Muscle of arm (tissue), 12 donors: ENCODE data around the gene POP4. TPM values are rescaled to one million over a fixed set of nuclear protein-coding genes. Genes with fewer than 3 reads are reported as not detected.
"Not testable (repeated sequence)": the region's sequence is repeated elsewhere in the genome, so short reads cannot be mapped to it uniquely, and the experiment has no call there.

Experiments
- DNase-seq: peaks from one replicate; pipeline ENCODE4 v3.0.0-alpha.2; 2013
- polyA plus RNA-seq, 12 donors: library from polyadenylated mRNA; unstranded; fragments of 120-200 nt; gene quantifications; one replicate each; pipeline ENCODE4 v1.2.1, GENCODE V29; 2013; ENCODE audit not compliant: insufficient read length in 12 of 12

The POP4 gene
- polyA plus RNA-seq, 12 donors: 25.1 to 52.3 (median 44.1) TPM; not detected in 1

GRCh38 chr19:29609636-29610035, 3.6 kb downstream of the POP4 start:
- no peak for DNase-seq

DNA sequence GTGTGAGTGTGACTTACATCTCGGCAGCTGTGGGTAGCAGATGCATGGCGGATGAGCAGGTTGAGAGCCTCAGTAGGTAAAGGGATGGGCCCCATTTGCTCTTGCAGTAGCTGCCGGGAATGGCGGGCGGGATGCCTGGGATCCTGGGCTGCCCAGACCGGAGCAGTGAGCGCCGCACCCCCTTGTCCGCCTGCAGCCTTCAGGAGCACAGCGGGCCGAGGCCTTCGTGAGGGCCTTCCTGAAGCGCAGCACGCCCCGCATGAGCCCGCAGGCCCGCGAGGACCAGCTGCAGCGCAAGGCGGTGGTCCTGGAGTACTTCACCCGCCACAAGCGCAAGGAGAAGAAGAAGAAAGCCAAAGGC, 4.1 kb downstream of the POP4 start:
- no peak for DNase-seq

- DNase-seq: peak; percentile 79
Measured at GRCh38 chr19:29610574-29611271, 4.6 kb downstream of the POP4 start.

GRCh38 chr19:29612121-29612520, 6.0 kb downstream of the POP4 start:
- no peak for DNase-seq

DNA sequence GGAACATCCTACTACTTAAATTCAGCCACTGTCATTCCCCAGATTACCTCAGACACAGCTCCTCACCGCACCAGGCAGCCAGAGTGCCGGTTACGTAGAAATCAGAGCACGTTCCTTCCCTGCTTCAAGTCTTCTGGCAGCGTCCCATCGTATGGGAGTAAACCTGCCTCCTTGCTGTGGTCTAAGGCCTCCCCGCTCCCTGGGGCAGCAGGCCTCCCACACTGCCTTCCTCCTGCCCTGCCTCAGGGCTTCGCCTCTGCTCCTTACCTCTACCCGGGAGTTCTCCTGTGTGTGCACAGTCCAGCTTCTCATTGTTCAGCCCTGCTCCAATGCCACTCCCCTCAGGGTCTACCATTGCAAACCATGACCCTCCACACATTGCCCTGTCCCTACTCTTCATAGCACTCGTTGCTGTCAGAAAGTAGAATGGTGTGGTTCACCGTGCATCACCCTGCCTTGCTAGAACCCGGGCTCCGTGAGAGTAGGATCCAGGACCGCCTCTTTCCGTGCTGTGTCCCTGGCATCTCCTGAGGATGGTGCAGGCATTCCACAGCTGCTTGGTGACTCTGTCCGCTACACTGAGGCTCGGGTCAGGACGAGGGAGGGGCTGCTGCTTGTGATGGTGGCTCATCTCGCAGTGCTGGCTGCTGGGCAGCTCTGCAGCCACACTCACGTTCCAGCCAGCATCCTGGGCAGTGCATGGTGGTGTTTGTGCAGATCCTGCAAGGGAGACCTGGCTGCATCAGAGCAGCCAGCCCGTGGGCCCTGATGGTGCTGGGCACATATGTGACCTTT, 6.9 kb downstream of the POP4 start:
- DNase-seq: no peak

DNA sequence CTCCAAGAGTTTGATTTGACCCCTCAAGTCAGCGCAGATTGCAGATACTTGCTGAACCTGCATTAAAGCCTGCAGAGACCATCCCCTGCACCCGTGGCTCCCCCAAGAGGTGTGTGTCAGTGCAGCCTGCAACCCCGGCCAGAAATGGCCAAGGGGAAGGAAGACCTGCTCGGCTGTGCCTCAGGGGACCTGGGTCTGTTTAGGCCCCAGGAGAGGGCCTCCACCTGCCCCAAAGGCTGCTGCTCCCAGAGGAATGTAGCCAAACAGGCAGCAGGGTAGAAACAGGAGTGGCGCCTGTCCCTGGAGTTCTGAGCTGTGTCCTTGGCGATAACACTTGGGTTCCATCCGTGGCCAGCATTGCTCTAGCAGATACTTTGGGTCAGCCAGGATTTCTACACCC, 8.0 kb downstream of the POP4 start:
- DNase-seq: no peak

DNA sequence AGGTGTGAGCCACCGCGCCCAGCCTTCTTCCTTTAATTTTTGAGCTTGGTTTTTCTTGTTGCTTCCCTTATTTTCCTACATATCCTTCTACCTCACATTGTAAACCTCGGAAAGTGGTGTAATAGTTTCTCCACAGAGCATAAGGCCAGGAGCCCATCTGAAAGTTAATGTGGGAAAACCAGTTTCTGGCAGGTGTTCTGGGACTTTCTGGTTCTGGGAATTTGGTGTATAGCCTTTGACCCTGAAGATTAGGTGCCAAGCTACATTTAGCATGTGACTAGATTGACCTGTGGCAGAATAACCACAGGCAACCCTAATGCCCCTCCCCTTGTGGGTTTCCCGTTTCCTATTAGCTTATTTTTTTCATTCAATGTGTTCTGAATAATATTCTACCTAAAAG, 8.7 kb downstream of the POP4 start:
- no peak for DNase-seq

- DNase-seq: no peak
Measured at GRCh38 chr19:29615891-29616425, 9.9 kb downstream of the POP4 start.

DNA sequence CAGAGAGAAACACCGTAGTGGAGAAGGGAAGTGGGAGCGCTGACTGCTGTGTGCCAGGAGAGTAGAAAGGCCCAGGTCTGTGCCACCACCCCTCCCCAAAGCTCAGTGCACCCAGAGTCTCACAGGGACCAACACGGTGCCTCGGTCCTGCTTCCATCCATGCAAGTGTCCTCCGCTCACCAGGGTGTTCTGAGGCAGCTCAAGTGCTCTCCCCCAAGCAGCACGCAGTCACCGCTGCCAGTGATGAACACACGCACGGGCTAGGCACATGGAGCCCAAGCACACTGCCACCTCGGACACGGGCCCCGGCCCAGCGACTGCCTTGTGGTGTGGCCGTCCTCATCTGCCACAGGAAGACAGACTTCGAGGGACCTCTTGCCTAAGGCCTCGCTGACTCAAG, 10.5 kb downstream of the POP4 start:
- DNase-seq: no peak

- DNase-seq: no peak
Measured at GRCh38 chr19:29617366-29618266, 11.5 kb downstream of the POP4 start.

DNA sequence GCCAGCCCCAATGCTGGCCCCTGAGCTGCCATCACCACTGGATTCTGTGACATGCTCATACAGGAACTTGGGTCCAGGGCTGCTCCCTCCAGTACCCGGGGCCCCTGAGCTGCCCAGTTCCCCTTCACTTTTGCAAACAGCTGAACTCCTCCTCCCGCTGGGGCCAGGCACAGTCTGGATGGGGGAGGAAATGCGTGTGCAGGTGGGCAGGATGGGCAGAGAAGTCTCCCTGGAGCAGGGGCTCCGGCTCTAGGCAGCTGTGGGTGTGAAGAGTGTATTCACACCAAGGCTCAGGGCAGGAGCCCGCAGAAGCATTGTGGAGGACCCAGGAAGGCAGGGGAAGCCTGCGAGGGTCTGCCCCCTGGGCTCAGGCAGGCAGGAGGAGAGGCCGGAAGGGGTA, 12.4 kb downstream of the POP4 start:
- DNase-seq: no peak

DNA sequence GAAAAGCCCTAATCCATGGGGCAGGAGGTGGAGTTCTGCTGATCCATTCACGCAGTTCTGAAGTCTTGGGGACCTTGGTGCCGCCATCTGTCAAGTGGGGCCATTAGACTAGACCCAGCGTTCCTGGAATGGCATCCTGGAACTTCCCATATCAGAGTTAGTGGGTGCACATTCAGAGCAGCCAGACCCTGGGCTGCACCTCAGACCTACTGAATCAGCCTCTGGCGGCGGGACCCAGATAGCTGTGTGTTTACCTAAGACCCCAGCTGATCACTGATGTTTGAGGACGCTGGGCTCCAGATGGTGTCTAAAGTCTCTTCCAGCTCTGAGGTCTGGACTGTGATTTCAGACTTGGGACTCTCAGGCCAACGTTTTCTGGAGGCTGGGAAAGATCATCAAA, 12.8 kb downstream of the POP4 start:
- no peak for DNase-seq

- no peak for DNase-seq
Measured at GRCh38 chr19:29620931-29621351, 14.9 kb downstream of the POP4 start.

- DNase-seq: no peak
Measured at GRCh38 chr19:29622166-29623070, 16.3 kb downstream of the POP4 start.

GRCh38 chr19:29623726-29624488, 17.8 kb downstream of the POP4 start:
- no peak for DNase-seq

GRCh38 chr19:29624489-29625185, 18.6 kb downstream of the POP4 start:
- no peak for DNase-seq

DNA sequence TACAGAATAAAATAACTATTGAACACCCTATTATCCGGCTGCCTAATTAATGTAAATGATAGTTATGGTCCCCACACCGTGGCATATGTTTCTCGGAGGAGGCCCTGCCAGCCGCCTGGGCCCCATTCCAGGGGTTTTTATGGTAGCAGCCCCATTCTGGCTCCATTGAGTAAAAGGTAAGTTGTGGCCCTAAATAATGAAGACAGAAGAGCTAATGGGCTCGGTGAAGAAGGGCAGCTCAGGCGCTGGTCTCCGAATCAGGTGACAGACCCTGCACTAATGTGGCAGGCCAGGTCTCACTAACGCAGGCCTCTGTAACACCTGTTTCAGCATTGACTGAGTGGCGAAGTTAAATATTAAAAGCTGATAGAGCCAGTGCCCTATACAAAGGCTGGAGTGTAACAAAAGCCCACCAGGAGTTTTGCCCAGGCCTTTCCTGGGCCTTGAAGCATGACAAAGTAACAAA, 19.1 kb downstream of the POP4 start:
- no peak for DNase-seq

GRCh38 chr19:29626386-29626785, 20.3 kb downstream of the POP4 start:
- no peak for DNase-seq

- not testable (repeated sequence) for DNase-seq
Measured at GRCh38 chr19:29626832-29627231, 20.7 kb downstream of the POP4 start.
